Kasumi-1 (cell line): ENCODE measurements around the gene SETD1A.
"Not testable (repeated sequence)": the region's sequence is repeated elsewhere in the genome, so short reads cannot be mapped to it uniquely, and the experiment has no call there.

ENCODE experiments used
- DNase-seq, 2 experiments: peaks; one replicate each; lab custom pipeline; 2025; lab: John Stamatoyannopoulos, UW

SETD1A gene

DNA sequence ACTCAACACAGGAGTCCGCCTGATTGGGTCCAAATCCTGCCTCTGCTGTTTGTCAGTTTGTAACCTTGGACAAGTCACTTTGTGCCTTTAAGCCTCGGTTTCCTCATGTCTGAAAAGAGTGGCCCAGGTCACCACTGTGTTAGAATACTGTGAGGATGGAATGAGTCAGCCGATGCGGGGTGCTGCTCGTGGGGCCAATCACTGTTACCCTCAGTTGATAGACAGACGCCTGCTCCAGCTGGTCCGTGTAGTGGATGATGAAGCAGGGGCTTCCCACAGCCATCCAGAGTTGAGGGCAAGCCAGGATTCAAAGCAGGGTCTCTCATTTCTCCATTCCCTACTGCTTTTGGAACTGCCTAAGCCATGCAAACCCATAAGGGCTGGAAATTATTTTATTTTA lies 28.4 kb upstream of the SETD1A start:
- DNase-seq: no peak

DNA sequence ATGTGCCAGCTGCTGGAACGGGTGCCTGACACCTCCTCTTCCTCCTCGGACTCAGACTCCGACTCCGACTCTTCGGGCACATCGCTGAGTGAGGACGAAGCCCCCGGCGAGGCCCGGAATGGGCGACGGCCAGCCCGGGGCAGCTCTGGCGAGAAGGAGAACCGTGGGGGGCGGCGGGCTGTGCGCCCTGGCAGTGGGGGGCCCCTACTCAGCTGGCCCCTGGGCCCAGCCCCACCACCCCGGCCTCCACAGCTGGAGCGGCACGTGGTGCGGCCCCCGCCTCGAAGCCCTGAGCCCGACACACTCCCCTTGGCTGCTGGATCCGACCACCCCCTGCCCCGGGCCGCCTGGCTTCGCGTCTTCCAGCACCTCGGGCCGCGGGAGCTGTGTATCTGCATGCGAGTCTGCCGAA lies 27.4 kb upstream of the SETD1A start:
- no peak for DNase-seq

DNA sequence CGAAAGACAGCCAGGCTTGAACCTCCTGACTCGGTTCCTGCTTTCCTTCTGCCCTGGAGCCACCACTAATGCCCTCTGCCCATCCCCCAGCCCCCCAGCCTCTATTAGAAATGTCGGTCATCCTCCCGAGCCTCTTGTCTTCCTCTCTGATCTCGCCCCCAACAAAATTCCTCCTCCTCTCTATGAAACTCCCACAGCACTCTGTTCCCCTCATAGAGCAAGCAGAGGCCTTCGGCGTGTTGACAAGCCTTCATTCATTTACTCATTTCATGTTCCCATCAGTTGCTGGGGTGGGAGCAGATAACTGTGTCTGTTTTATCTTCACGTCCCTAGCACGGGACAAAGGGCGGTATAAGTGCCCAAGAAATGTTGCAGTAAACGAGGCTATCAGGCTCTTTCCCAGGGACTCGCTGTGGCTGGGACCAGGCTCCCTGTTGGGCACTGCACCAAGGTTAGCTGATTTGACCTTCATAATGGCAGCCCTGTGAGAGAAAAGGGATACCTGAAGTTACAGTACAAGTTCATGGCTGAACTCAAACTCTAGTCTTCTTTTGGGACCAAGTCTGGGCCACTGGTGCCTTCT lies 26.4 kb upstream of the SETD1A start:
- DNase-seq: no peak

DNA sequence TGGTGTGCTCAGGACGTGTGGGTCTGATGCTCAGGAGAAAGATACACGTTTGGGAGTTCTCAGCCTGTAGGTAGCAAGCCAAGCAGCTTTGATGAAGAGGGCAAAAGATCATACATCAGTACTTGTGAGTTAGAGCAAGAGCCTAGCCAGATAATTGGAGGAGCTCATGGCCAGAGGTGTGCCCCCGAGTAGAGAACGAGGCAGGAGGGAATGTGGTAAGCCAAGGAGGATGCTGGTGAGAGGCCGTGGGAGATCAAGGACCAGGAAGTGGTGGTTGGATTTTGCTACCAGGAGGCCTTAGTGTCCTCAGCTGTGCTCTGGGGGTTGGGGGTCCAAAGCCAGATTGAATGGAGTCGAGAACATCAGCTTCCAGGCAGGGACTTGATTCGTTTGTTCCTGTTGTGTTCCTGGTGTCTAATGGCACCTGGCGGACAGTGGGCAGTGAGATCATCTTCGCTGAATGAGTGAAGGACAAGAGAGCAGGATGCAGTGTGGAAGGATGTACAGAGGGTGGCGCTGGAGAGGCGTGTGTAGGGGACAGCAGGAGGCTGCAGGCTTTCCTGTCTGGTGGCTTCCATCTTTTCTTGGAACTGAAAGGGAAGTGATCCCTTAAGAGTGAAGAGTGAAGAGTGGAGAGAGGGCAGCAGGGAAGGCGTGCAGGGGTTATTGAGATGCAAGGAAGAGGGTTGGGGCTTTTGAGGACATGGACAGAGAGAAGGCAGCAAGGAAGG lies 22.6 kb upstream of the SETD1A start:
- DNase-seq: peak; percentile 49 to 52

DNA sequence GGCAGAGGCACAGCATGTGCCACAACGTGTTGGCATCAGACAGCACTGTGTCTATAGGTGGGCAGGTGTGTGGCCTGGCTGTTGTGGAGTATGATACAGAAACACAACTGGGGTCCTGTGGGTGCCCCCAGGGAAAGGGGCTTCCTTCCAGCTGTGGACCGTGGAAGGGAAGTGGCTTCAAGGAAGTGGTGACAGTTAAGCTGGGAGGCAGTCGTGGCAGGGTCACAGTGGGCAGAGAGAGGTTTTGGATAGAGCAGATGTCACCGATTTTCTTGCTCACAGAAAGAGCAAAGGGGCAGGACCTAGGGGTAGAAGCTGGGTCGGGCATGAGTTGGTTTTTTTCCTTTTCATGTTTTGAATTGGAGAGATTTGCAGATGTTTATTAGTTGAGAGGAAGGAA lies 19.9 kb upstream of the SETD1A start:
- no peak for DNase-seq

DNA sequence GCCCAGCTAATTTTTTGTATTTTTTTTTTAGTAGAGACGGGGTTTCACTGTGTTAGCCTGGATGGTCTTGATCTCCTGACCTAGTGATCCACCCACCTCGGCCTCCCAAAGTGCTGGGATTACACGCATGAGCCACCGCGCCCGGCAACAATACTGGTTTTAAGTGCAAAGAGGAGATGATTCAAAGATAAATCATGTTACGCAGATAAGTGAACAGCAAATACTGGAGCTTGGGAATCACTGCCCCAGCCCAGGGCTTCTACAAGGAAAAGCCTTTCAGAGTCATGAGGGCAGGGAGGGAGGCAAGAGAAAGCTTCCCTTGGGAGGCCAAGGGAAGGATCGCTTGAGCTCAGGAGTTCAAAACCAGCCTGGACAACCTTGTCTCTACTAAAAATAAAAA lies 18.0 kb upstream of the SETD1A start:
- not testable (repeated sequence) for DNase-seq

DNA sequence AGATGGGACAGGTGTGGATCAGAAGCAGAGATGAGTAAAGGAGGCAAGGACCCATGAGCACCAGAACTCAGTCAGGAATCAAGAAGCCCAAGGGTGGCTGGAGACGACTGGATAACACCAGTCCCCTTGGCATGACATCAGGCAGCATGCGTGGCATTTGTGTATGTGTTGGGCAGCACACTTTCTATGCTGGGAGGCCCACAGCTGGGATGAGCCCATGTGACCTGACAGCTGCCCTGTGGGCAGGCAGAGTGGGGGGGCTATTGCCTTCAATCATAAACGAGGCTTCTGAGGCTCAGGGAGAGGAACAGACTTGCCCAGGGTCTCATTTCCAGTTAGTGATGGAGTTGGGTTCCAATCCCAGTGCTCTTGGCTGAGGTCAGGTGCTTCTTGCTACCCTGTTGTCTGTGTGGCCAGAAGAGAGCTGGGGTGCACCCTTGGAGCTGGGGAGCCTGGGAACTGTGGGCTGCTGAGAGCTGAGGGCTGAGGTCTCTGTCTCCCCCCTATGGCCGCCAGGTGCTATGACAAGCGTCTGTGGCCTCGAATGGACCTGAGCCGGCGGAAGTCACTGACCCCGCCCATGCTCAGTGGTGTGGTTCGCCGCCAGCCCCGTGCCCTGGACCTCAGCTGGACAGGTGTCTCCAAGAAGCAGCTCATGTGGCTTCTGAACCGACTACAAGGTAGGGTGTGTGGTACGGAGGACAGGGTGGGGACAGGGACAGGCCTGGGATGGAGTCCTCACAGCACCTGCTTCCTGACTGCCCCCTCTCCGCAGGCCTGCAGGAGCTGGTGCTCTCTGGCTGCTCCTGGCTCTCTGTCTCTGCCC lies 15.7 kb upstream of the SETD1A start:
- peak; percentile 23 to 35 for DNase-seq

DNA sequence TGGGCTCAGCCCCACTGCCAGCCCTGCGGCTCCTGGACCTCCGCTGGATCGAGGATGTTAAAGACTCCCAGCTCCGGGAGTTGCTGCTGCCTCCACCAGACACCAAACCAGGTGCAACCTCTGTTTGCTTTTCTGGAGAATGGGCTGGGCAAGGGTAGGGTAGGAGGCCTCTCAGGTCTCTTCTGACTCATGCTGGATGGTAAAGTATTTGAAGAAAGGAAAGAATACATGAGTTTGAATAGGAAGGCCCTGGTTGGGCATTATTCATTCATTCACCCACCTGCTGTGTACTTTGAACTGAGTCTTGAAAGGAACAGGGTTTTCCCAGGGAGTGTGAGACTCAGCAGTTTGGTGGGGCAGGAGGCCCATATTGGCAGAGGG lies 15.1 kb upstream of the SETD1A start:
- no peak for DNase-seq

DNA sequence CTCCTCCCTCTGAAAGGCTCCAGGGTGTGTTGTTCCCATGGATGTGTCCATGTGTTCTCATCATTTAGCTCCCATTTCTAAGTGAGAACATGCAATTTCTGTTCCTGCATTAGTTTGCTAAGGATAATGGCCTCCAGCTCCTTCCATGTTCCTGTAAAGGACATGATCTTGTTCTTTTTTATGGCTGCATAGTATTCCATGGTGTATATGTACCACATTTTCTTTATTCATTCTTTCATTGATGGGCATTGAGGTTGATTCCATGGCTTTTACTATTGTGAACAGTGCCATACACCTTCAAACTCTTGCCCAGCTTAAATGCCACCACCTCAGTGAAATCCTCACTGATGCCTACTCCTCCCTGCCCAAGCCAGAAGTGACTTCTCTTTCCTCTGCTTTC lies 13.2 kb upstream of the SETD1A start:
- no peak for DNase-seq

DNA sequence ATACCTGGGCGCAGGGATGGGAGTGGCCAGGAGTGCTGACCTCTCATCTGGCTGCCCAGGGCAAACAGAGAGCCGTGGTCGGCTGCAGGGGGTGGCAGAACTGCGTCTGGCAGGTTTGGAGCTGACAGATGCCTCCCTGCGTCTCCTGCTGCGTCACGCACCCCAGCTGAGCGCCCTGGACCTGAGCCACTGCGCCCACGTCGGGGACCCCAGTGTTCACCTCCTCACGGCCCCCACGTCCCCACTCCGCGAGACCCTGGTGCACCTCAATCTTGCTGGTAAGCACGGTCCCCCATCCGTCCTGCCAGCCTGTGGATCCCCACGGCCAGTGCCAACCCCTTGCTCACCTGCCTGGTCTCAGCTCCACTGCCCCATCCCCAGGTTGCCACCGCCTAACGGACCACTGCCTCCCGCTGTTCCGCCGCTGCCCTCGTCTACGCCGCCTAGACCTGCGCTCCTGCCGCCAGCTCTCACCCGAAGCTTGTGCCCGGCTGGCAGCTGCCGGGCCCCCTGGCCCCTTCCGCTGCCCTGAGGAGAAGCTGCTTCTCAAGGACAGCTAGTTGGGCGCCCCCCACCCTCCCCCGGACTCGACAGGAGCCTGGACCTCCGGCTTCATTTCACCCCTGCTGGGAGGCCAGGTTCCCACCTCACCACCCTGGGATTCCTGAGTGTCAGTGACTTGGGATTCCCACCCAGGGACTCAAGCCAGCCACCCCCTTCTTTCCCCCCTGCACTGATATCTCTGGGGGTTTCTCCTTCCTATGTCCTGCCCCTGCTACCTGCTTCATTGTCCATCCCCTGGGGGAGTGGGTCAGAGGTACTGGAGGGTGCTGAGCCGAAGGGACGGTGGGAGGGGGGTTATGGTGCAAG lies 10.6 kb upstream of the SETD1A start:
- no peak for DNase-seq

DNA sequence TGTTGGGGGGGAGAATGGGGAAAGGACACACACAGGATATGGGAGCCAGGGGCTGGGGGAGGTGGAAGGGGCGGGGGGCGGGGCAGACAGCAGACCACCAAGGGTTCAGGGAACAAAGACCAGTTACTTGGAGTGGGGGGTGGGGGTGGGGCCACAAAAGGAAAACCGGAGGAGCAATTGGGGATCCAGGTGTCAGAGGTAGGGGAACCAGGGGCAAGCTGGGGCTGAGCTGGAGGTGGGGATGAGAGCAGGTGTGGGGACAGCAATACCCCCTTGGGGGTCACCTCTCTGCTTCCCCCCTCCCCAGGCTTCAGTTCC lies 10.1 kb upstream of the SETD1A start:
- no peak for DNase-seq

DNA sequence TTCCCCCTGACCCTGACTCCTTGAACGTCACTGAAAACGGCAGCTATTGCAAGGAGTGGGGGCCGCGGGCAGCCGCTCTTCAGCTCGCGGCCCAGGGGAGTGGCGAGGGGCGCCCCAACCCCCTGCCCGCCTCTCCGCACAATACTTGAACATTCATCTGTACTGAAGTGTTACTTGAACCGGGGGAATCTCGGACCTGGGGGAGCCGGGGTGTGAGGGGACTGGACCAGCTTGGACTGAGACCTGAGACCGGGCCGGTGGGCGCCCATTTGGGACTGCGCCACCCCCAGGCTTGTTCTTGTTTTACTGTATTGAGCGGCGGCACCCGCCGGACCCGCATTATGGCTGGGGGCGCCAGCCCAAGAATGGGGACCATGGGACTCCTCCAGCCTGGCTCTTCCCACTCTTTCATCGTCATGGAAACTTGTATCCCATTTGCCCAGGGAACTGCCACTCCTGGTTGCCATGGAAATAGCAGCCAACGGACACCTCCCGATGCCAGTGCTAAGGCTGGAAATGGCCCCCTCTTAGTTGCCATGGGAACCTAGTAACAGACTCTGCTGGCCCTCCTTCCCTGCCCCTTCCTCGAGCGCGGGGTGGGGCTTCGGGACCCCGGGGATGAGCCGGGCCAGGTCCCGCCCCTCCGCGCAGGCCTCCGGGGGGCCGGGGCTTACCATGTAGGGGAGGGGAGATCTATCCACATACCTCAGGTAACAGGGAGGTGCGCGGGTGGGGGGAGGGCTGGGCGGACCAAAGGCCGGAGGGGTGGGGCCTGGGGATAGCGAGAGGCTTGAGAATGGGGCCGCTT lies 9.5 kb upstream of the SETD1A start:
- no peak for DNase-seq

DNA sequence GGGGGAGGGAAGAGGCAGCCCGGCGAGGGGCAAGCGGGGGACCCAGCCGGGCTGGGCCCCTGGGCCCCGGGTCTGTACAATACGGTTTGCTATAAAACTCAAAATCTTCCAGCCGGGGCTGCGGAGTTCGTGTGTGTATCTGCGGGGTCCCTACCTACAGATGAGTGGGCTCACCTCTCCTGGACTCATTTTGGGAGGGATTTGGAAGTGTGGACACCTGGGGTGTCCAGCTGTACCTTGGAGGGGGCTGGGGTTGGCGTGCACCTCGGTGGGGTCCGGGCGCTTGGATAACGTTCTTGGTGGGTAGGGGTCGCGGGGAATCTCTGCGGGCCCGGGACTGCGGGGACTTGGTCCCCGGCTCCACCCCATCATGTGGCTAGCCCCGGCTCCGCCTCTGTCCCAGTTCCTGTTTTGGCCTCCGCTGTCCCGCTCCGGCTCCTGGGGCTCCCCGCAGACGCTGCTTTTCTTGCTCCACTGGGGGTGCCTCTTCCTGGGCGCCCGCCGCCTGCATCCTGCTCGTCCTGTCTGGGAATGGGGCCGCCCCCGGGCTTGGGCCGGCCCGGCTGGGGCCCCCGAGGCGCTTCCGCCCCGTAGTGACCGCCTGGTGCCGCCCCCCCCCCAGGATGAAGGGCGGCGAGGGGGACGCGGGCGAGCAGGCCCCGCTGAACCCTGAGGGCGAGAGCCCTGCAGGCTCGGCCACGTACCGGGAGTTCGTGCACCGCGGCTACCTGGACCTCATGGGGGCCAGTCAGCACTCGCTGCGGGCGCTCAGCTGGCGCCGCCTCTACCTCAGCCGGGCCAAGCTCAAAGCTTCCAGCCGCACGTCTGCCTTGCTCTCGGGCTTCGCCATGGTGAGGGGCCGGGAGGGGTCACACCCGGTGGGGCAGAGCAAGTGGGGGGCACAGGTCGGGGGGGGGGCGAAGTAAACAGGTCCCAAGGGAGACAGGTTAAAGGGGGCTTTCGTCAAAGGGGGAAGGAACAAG lies 8.6 kb upstream of the SETD1A start, which contains the start of gene ORAI3:
TSS of gene ORAI3 (plus strand) at position 402 of the 983 bp plus-strand sequence. CDS start at position 624, 222 bp downstream.
- DNase-seq: peak; percentile 73

DNA sequence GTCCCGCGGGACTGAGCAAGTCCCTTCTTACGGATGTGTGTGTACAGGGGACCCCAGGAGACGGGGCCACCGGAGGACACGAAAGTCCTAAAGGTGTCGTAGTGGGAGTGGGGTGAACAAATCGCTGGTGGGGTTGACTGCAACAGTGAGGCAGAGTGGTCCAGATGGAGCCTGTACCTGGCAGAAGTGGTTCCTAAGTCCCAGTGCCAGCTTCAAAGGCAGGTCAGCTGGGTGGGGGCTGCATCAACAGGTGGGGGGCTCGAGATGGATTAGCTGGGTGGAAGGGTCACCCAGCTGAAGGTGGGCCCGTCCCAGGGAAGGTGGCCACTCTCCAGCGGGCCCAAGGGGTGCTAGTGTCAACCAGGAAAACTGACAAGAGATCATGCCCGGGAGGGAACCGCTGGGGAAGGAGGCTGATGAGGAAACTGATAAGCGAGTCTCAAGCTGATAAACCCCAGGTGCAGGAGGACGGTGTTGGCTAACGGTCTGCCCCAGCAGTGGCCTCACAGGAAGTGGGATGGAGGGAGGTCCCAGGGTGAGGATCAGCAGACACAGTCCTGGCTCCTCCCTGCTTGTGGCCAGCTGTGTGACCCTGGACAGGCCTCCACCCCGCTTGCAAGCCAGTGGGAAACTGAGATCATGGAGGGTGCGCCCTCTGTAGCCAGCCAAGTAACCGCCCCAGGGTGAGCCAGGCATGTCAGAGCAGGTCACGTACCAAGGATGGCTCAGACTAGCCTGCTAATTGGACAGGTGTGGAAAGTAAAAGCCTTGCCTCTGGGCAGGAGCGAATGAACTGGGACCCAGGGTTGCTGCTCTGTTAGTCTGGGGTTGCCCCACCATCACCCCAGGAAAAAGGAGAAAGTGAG lies 7.7 kb upstream of the SETD1A start:
- peak; percentile 31 to 44 for DNase-seq

DNA sequence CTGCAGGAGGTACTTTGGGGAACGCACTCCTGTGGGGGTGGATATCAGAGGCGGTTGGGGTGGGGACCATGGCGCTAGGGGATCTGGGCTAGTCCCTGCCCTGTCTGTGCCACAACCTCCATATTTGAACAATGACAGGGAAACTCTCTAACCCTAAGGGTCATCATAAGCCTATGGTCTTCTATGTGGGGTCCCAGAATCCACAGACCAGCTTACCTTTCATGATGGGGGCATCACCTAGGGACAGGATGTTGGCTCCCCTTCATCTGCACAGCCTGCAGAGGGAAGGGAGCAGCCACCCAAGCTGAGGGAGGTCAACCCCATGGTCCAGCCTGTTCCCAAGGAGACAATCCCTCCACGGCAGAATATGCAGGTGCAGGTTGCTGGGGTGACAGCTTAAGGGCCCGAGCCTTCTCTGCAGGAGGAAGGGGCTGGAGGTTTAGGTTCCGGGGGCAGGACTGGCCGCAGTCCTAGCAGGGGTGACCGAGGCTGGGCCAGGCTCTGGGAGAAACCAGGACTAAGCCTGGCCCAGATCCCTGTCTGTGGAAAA lies 7.0 kb upstream of the SETD1A start:
- DNase-seq: no peak

DNA sequence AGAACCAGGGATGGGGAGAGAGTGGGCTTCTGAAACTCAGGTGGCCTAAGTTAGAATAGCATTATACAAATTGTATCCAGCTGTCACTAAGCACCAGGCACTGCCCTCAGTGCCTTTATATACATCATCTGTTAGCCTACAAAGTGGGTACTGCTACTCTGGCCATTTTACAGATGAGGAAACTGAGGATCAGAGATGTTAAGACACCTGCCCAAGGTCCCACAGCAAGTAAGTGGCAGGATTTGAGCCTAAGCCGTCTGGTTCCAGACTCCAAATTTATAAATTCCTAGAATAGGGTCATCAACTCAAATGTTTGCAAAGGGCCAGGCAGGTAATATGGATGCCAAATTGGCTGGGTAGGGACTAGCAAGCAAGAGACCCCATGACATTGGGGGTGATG lies 6.4 kb upstream of the SETD1A start:
- no peak for DNase-seq

DNA sequence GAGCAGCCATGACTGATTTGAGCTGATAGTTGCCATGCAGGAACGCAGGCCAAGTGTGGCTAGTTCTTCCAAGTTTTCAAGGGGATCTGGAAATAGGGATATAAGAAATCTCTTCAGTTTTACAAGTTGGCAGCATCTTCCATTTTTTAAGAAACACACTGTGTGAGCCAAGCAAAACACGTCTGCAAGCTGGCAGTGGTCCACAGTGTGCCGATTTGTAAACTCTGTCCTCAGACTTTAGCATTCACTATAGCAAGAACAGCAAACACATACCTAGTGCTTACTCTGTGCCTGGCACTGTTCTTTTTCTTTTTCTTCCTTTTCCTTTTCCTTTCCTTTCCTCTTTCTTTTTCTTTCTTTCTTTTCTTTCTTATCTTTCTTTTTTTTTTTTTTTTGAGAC lies 5.8 kb upstream of the SETD1A start:
- DNase-seq: no peak

DNA sequence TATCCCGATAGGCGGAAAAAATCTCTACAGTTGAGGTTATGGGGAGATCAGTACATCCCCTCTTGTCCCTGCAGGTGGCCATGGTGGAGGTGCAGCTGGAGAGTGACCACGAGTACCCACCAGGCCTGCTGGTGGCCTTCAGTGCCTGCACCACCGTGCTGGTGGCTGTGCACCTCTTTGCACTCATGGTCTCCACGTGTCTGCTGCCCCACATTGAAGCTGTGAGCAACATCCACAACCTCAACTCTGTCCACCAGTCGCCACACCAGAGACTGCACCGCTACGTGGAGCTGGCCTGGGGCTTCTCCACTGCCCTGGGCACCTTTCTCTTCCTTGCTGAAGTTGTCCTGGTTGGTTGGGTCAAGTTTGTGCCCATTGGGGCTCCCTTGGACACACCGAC lies 4.4 kb upstream of the SETD1A start:
- DNase-seq: no peak
